GM21381 (cell line): ENCODE data around the gene MIS18BP1.
A peak's percentile ranks its signal among the peaks of the same experiment; 100 is the strongest.
"Not testable (repeated sequence)": the region's sequence is repeated elsewhere in the genome, so short reads cannot be mapped to it uniquely, and the experiment has no call there.

Experiments used
- ATAC-seq: cut with Tn5 transposase; IDR thresholded peaks from one replicate; pipeline ENCODE4 v1.9.1; 2021; ENCODE audit warnings: mild to moderate bottlenecking, moderate library complexity; ENCODE audit not compliant: unreplicated experiment

Gene MIS18BP1

DNA sequence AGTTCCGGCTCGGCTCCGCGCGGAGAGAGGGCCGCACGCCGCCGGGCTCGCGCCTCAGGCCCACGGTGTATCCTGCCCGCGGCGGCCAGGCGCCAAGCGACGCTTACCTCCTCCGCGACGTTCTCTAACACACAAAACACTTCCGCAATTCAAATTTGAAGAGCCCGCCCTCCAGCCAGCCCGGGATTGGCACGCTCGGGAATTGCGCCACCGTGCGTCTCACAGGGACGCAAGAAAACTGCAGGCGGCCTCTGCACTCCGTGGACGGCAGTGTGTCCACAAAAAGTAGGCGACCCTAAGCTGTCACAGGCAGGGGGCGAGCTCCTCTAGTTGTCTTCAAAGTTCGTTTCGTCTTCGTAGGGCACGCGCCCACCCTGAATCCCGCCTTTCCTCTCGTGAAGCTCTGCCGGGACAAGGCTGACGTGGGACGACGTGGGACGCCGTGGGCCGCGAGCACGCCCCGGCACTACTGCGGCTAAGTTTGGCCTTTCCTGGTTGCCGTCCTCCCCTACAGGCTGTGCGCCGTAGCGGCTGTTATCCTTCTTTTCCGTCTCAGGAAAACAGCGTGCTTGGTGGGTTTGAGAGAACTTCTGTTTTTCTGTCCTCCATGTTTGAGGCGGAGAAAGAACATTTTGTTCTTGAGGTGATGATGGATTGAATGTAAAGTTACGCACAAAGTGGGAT lies at the start of gene MIS18BP1:
Gene MIS18BP1, minus strand, starts transcription at position 133 of the 684 bp plus-strand sequence. CDS start 5,916 bp downstream, outside the sequence.
- peak; percentile 79 for ATAC-seq

DNA sequence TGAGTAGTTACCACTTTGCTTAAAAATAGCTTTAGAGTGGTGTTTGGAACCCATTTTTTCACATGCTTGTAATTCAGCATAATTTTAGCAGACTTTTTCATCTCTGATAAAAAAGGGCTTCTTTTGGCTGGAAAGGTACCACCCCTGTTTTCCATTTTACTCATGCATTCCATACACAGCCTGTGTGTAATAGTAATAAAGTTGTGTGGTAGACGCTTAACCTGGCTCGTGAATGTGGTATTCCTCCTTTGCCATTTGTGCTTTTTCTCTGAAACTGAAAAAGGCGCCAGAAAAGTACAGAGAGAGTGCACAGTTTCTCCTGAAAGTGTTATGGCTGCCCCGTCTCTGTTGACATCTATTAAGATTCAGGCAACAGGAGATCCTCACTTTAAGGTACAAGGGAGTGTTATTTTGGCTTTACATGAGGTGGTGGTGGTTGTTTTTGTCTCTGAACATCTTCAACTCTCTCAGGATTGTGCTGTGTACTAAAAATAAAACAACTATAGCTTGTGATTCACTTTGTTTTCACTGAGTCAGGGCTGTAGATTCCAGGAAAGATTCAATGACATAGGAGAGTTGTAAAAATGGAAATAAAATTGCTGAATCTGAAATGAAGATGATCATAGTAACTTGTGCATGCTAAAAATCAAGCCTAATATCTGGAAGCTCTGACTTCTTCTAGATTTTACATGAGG lies 45.6 kb upstream of the MIS18BP1 start:
- ATAC-seq, result no peak

DNA sequence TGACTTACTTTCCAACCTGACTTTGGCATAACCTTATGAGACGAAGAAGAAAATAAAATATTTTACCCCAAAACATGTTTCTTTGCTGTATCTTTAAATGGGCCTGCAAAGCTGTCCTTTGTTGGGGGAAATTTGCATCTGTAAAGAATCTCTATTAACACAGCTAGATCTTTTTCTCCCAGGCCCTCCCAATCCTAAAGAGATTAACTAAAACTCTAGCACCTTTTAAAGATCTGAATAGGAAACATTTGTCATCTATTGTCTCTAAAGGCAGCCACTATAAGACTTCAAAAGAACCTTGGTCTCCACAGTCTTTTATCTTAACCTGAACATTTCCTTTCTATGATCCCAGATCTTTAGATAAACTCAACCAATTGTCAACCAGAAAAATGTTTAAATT lies 41.8 kb upstream of the MIS18BP1 start:
- ATAC-seq, result not testable (repeated sequence)

DNA sequence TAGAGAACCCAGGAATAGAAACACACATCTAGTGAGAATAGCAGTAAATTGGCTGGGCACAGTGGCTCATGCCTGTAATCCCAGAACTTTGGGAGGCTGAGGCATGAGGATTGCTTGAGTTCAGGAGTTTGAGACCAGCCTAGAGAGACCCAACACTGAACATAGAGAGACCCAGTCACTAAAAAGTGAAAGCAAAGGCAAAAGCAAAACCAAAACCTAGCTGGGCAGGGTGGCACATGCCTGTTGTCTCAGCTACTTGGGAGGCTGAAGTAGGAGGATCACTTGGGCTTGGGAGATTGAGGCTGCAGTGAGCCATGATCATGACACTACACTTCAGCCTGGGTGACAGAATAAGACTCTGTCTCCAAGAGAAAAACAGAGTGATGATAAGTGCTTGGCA lies 37.5 kb upstream of the MIS18BP1 start:
- no peak for ATAC-seq

DNA sequence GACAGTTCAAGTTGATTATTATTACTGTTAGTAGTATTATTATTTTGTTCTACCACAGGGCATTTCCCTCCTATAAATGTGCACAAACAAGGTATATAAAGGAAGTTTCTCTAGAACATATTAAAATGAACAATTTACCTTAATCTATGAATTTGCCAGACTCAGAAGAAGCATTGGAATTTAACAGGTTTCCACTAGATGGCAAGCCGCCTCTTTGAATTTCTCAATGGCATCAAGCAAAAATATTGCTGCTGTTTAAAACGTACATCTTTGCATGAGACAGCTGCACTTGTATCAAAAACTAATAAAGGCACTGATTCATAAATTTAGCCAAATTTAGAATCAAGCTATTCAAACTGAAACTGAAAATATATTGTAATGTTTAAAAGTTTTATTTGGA lies 34.6 kb upstream of the MIS18BP1 start:
- ATAC-seq, result no peak

DNA sequence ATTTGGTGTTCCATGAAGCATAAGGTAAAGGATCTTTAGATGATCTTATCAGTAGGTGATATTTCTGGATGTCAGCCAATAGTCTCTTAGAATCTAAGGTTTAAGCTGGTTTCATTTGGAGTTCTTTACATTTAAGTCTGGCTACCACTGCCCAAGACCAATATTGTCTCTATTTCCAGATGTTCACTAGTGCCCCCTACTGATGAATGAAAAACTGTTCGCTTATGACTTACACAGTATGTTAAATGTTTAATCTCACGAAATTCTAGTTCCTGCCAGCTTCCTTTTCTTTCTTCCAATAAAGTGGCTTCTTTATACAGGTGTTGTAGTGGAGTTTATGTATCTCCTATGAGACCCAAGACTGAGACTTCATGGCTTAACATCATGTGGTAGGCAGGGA lies 31.8 kb upstream of the MIS18BP1 start:
- no peak for ATAC-seq

DNA sequence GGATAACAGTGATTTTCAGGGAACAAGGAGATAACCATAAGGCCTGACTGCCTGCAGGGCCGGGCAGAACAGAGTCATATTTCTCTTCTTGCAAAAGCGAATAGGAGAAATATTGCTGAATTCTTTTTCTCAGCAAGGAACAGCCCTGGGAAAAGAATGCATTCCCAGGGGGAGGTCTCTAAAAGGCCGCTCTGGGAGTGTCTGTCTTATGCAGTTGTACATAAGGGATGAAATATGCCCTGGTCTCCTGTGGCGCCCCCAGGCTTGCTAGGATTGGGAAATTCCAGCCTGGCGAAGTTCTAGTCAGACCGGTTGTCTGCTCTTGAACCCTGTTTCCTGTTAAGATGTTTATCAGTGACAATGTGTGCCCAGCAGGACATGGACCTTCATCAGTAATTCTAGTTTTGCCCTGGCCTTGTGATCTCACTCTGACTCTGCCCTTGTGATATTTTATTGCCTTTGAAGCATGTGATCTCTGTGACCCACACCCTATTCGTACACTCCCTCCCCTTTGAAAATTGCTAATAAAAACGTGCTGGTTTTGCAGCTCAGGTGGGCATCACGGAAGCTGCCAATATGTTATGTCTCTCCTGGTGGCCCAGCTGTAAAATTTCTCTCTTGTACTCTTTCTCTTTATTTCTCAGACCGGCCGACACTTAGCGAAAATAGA lies 28.9 kb upstream of the MIS18BP1 start:
- ATAC-seq, result not testable (repeated sequence)

DNA sequence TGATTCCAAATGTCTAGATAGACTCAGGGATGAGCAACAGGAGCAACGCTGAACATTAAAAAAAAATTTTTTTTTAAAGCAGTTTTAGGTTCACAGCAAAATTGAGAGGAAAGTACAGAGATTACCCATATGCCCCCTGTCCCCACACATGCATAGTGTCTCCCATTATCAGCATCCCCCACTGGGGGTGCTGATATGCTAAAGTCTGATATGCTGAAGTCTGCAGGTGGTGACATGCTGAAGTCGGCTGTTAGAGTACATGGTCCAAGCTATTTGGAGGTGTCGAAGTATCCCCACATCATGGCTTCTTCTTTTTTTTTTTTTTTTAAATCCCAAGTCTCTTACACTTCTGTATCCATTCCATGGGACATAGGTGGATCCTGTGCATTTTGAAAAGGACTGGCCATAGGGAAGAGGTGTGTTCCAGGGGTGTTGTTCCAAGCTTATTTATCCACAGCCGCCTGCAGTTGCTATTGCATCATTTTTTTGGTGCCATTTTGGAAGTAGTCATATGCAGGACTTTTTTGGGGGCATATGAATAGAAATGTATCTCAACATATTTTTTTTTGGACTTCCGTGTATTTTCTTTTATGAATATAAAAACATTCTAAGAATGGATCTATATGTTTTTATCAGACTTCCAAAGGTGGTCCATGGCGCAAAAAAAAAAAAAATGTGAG lies 19.0 kb upstream of the MIS18BP1 start:
- ATAC-seq, result no peak

DNA sequence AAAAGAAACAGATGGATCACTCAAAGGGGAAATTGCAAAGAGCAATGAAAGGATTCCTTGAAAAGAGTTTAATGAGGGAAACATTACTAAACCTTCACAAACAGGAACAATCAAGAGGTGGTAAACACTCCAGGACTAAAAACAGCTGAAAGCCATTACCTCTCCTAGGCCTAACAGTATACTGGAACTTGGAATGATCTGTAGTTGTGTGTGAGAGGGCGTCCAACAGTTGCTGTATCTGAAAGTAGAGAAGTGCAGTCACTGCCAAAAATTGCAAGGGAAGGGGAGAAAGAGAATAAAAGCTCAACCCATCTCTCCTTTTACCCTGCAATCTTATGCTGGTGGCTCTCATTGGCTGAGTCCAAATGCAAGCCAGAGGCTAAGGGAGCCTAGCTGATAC lies 17.0 kb upstream of the MIS18BP1 start:
- no peak for ATAC-seq

DNA sequence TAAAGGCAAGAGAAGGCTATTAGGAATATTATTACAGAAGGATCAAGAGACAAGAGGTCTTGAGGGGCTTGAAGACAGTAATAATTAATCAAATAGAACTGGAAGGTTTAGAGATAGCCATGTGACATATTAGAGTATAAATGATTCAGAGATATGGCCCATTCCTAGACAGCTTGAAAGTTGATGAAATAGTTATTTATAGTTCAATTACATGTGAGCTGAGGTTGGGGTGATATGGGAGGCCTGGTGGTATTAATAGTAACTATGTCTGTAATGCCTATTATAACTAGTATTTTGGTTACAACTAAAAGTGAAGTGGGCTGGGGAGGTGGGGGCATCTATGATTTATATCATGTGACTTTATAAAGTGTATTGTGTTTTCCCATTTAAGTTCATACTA lies 14.1 kb upstream of the MIS18BP1 start:
- ATAC-seq, result no peak

DNA sequence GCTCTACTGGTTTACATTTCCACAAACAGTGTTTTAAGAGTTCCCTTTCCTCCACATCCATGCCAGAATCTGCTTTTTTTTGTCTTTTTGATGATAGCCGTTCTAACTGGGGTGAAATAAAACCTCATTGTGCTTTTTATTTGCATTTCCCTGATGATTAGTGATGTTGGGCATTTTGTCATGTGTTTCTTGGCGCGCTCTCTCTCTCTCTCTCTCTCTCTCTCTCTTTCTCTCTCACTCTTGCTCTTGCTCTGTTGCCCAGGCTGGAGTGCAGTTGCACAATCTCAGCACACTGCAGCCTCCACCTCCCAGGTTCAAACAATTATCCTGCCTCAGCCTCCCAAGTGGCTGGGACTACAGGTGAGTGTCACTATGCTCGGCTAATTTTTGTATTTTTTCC lies 9.6 kb upstream of the MIS18BP1 start:
- ATAC-seq, result no peak

DNA sequence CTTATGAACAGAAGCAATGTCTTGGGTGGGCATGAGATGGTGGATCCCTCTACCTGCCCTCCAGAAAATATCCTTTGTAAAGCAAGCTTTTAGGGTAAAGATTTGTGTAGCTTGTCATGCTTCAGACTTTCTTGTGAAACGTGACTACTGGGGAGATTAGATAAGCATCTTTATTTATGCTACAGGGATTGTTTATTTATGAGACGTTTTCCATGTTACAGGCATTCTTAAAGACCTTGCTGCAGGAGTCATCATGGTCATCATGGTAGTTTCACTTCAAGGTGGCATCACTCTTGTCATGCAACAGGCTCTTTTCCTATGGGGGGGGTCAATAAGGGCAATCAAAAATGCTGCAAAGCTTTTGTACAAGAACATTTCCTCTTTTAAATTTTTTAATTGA lies 8.2 kb upstream of the MIS18BP1 start:
- no peak for ATAC-seq

DNA sequence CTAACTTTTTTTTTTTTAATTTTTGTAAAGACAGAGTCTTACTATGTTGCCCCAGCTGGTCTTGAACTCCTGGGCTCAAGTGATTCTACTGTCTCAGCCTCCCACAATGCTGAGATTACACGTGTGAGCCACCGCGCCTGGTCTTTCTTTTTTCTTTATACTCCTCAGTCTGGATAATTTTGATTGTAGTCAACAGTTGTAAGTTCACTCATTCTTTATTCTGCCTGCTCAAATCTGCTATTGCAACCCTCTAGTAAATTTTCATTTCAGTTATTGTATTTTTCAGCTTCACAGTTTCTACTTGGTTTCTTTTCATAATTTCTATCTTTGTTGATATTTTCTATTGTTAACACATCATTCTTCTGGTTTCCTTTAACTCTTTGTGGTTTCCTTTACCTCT lies 5.8 kb upstream of the MIS18BP1 start:
- ATAC-seq, result no peak

DNA sequence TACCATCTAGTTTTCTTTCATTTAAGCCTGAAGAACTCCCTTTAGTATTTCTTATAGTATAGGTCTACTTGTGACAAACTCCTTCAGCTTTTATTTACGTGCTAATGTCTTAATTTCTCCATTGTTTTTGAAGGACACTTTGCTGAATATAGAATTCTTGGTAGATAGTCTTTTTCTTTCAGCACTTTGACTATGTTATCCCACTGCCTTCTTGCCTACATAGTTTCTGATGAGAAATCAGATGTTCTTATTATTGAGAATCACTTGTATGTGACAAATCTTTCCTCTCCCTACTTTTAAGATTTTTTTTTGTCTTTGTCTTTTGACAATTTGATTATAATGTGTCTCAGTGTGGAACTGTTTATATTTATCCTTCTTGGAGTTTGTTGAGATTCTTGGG lies 5.1 kb upstream of the MIS18BP1 start:
- ATAC-seq, result no peak

DNA sequence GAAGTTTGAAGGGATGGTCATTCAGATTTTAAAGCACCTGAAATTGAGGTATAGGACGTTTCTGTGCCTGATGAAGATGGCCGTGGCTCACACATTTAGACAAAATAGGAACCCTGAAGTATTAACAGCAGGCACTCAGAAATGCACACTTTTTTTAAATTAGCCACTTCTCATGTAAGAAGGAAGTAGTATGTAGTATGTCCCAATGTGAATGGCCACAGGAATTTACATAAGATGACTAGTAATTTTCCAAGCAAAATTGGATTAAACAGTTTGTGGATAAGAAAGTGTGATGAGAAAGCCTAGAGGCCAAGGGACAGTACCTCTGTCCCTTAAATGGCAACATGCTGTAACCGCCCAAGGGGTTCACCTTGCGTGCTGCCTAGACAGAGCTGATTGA lies 1.8 kb upstream of the MIS18BP1 start:
- ATAC-seq, result no peak

DNA sequence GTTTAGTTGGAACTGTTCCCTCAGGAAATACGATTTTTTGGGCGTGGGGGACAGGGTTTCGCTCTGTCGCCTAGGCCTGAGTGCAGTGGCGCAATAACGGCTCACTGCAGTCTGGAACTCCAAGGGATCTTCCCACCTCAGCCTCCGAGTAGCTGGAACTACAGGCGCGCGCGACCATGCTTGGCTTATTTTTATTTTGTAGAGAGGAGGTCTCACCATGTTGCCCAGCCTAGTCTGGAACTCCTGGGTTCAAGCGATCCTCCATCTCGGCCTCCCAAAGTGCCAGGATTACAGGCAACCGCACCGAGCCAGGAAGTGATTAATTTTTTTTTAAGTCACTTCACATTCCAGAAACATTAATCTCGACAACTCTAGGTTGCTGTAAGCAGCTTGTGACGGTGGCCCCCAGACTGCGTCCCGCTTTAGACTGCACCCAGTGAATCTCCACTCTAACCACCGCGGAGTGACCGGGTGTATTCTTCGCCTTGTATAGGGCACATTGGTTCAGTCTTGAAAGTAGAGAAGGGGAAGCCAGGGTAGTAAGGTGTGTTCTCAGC lies 830 bp upstream of the MIS18BP1 start:
- ATAC-seq, result no peak

DNA sequence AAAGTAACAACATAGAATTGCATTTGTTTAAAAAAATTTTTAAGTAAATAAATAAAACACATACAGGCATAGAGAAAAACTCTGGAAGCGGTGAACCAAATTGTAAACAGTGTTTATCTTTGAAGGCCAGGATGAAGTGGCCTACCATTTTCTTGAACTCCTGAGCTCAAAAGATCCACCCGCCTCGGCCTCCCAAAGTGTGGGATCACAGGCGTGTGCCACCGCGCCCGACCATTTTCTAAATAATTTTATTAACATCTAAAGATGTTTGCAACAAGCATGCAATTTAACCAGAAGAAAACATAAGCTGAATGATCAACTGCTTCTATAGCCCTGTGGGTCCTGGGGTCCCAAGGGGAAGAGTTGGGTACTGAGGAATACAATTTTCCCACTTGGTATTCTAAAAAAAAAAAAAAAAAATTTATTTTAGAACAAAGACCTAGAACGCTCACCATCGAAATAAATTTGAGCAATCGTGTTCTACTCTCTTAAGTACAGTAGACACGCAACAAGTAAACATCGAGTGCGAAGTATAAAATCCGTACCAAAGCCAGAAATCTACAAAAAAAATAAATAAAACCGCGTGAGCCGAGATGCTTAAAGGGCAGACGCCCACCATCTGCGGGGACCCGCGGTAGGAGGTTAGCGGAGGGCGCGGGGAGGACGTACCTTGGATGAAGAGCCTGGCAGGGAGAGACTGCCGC lies 484 bp downstream of the MIS18BP1 start:
- no peak for ATAC-seq

DNA sequence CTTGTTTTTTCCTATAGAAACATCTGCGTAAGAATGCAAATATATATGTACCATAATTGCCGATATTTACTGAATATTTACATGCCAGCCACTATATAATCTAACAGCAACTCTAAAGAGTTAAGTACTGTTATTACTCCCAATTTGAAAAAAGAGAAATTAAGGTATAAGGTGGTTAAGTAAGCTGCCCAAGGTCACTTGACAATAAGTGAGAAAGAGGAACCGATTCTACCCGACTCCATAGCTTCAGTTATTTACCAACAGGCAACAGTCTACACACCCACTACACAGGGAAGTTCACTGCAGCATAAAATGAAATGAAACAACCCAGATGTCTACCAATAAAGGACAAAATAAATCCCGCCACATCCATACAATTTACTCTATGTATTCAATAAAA lies 1.1 kb downstream of the MIS18BP1 start:
- ATAC-seq, result peak; percentile 50

DNA sequence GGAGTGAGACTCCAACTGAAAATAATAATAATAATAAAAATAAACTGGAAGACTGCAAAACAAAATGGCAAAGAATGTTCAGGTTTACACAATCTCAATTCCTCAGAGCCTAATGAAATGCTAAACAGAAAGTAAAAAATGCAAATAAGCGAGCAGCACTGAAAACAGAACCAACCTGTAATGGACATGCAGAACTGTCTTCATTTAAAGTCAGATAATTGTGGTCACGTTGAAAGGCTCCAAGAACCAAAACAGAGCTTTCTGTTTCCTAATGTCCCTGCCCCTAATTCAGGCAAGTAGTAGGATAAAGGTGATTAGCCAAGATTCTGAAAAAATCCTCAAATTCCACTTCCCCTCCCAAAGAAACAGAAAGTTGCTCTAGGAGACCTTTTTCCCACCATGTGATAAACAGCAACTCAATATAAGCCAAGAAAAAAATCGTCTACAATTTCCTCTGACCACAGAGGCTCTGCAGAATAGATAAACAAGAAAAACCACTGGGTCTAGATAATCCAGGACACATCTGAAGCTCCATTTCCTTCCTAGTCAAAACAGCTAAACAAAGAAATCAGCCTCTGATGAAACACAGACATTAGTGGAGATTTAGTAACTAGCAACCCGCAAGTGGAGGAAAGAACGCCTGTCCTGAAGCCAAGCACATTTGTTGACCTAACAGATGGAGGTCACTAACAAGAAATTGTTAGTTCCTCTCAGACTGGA lies 3.0 kb downstream of the MIS18BP1 start:
- peak; percentile 30 for ATAC-seq

DNA sequence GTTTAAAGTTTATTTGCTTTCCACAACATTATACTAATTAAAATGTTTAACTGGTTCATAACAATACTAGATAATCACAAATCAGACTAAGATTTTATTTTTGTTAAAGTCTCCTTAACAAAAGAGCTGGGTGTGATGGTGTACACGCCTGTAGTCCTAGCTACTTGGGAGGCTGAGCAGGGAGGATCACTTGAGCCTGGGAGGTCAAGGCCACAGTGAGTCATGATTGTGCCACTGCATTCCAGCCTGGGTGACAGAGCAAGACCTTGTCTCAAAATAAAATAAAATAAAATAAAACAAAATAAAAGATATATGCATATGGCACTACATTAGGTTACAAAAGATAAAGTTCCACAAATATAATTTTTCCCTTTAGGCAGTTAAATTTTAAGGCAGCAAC lies 5.6 kb downstream of the MIS18BP1 start:
- no peak for ATAC-seq
